GM19025 (cell line): ENCODE measurements around the gene FAM120B.

Experiments
- ATAC-seq: cut with Tn5 transposase; IDR thresholded peaks from one replicate; pipeline ENCODE4 v1.9.1; 2021; ENCODE audit warnings: mild to moderate bottlenecking, low read depth, moderate library complexity; ENCODE audit not compliant: unreplicated experiment

Gene FAM120B

GRCh38 chr6:170286246-170286933 is 20.2 kb upstream of the FAM120B start:
- no peak for ATAC-seq

GRCh38 chr6:170286934-170287265 is 19.7 kb upstream of the FAM120B start:
- ATAC-seq, result no peak

GRCh38 chr6:170287371-170287876 is 19.1 kb upstream of the FAM120B start:
- ATAC-seq, result no peak

- ATAC-seq, result no peak
Measured at GRCh38 chr6:170288091-170288631, 18.4 kb upstream of the FAM120B start.

GRCh38 chr6:170288852-170289179 is 17.7 kb upstream of the FAM120B start:
- ATAC-seq, result no peak

GRCh38 chr6:170289180-170289931 is 17.2 kb upstream of the FAM120B start:
- ATAC-seq, result no peak

GRCh38 chr6:170289951-170290295 is 16.6 kb upstream of the FAM120B start:
- ATAC-seq, result no peak

- ATAC-seq, result no peak
Measured at GRCh38 chr6:170290296-170291128, 16.0 kb upstream of the FAM120B start, which contains the start of gene DLL1. Gene DLL1 (minus strand): TSS chr6:170291078. CDS start chr6:170290139, 939 bp downstream.

GRCh38 chr6:170291271-170292110 is 15.1 kb upstream of the FAM120B start:
- no peak for ATAC-seq

- ATAC-seq, result no peak
Measured at GRCh38 chr6:170292111-170292406, 14.5 kb upstream of the FAM120B start.

- no peak for ATAC-seq
Measured at GRCh38 chr6:170292407-170293158, 14.0 kb upstream of the FAM120B start.

GRCh38 chr6:170293341-170294231 is 13.0 kb upstream of the FAM120B start:
- no peak for ATAC-seq

- no peak for ATAC-seq
Measured at GRCh38 chr6:170294298-170294730, 12.2 kb upstream of the FAM120B start.

- ATAC-seq, result peak; percentile 4
Measured at GRCh38 chr6:170294813-170295509, 11.6 kb upstream of the FAM120B start.

GRCh38 chr6:170295510-170296422 is 10.8 kb upstream of the FAM120B start:
- ATAC-seq, result peak; percentile 52

- no peak for ATAC-seq
Measured at GRCh38 chr6:170296423-170296745, 10.2 kb upstream of the FAM120B start.
